Anterior cingulate cortex (tissue), 58 donors: ENCODE data around the gene ANKHD1.
"Not testable (repeated sequence)": the region's sequence is repeated elsewhere in the genome, so short reads cannot be mapped to it uniquely, and the experiment has no call there.

Experiments used
- DNase-seq, 58 donors: peaks; one replicate each; lab custom pipeline; 2025; lab: John Stamatoyannopoulos, UW

Gene ANKHD1

DNA sequence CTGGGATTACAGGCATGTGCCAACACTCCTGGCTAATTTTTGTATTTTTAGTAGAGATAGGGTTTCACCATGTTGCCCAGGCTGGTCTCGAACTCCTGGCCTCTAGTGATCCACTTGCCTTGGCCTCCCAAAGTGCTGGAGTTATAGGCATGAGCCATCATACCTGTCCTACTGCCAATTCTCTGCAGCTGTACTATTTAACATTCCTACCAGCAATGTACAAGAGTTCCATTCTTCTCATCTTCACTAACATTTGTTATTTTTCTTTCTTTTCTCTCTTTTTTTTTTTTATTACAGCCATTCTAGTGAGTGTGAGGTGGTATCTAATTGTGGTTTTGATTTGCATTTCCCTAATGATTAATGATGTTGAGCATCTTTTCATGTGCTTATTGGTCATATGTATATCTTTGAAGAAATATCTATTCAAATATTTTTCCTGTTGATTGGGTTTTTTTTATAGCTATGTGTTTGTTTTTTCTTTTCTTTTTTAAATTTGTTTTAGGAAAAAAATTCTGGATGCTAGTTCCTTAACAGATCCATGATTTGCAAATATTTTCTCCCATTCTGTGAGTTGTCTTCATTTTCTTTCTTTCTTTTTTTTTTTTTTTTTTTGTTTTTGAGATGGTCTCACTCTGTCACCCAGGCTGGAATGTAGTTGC, 17.4 kb downstream of the ANKHD1 start:
- DNase-seq, result no peak

DNA sequence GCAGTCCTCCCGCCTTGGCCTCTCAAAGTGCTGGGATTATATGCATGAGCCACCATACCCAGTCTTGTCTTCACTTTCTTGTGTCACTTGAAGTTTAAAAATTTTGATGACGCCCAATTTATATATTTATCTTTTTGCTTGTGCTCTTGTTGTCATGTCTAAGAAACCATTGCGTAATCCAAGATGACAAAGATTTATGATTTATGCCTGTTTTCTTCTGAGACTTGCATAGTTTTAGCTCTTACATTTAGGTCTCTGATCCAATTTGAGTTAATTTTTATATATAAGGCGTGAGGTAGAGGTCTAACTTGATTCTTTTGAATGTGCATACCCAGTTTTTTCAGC, 18.6 kb downstream of the ANKHD1 start:
- DNase-seq, result no peak

DNA sequence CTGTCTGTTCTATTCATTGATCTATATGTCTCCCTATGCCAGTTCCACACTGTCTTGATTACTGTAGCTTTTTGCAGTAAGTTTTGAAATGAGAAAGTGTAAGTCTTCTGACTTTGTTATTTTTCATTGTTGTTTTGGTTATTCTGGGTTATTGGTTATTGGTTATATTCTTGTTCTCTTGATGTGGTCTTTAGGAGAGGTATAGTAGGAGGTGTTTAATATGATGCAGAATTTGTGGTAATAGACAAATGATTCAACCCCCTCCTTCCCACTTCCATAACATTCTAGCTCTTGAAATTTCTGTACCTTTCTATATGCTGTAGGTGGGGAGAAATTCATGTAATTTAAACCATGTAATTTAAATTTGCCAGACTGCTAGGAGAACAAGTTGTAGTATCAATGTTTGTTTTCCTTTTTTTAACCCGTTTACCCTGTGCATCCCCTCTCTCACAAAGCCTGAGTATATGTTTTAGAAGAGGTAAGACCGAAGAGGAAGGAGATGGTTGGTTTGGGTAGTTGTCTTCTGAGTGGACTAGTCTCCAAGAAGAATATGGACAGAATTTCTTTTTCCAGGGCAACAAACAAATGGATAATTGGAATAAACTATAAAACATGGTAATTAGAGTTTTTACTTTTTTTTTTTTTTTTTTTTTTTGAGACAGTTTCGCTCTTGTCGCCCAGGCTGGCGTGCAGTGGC, 19.2 kb downstream of the ANKHD1 start:
- no peak for DNase-seq

DNA sequence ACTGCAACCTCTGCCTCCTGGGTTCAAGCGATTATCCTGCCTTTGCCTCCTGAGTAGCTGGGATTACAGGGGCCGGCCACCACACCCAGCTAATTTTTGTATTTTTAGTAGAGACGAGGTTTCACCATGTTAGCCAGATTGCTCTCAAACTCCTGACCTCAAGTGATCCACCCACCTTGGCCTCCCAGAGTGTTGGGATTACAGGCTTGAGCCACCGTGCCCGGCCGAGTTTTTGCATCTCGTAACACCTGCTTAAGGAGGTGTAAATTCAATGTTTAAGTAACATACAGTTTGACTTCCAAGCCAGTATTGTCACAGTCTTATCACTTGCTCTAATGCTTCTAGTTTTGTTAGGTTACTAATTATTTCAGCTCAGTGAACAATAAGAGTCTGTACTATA, 19.7 kb downstream of the ANKHD1 start:
- not testable (repeated sequence) for DNase-seq

DNA sequence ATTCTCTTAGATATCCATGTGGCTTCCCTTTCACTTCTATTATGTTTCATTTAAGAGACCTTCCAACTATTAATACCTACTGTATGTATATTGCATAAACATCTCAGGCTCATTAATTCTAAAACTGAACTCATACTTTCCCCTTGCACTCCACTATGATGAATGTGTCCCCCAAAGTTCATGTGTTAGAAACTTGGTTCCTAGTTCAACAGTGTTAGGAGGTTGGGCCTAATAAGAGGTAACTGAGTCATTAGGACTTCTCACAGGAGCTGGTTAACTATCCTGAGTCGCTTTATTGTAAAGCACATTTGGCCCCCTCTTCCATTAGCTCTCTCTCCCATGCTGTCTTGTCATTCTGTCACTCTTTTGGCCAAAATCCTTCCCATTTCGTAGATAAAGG, 22.0 kb downstream of the ANKHD1 start:
- no peak for DNase-seq

DNA sequence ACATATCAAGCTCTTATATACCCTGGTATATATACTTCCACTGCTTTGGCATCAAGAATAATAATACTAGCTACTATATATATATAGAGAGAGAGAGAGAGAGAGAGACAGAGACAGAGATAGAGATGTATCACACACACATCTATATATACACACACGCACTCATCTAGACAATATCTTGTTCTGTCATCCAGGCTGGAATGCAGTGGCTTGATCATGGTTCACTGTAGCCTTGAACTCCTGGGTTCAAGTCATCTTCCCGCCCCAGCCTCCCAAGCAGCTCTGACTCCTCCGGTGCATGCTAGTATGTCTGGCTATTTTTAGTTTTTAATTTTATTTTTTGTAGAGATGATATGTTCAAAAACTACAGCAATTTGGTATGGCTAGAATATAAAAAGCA, 22.5 kb downstream of the ANKHD1 start:
- DNase-seq, result no peak

DNA sequence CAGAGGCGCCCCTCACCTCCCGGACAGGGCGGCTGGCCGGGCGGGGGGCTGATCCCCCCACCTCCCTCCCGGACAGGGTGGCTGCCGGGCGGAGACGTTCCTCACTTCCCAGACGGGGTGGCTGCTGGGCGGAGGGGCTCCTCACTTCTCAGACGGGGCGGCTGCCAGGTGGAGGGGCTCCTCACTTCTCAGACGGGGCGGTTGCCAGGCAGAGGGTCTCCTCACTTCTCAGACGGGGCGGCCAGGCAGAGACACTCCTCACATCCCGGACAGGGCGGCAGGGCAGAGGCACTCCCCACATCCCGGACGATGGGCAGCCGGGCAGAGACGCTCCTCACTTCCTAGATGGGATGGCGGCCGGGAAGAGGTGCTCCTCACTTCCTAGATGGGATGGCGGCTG, 26.1 kb downstream of the ANKHD1 start:
- not testable (repeated sequence) for DNase-seq

DNA sequence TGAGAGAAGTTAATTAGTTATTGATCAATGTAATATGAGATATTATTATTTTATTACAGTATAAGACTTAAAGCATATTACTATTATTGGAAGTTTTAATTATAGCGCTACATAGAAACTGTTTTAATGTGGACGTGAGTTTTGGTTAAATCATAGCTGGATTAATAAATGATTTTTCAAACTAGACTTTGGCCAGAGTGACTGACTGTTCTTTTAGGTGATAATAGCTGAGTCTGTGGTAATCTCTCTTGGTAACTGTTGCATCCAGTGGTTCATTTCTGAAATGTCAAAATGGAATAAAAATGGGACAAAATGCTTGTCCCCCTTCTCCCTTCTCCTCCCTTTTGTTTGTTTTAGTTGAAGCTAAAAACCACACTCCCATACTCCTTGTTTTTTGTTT, 28.1 kb downstream of the ANKHD1 start:
- DNase-seq, result no peak

DNA sequence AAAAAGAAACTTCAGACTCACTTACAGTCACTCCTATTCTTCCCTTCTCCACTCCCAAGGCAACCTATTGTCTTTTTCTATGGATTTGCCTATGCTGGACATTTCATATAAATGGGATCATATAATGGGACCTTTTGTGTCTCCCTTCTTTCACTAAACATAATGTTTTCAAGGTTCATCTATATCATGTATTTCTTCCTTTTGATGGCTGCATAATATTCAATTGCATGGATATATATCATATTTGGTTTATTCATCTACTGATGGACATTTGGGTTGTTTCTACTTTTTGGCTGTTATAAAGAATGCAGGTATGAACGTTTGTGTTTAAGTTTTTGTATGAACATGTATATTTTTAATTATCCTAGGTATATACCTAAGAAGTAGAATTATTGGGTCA, 30.6 kb downstream of the ANKHD1 start:
- DNase-seq, result no peak

DNA sequence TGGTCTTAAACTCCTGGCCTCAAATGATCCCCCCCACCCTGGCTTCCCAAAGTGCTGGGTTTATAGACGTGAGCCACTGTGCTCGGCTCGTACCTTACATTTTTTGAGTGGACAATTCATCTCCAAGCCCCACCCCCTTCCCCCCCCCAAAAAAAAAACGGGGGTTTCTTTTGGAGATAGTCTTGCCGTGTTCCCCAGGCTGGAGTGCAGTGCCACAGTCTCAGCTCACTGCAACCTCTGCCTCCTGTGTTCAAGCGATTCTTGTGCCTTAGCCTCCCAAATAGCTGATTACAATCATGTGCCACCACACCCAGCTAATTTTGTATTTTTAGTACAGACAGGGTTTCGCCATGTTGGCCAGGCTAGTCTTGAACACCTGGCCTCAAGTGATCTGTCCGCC, 31.3 kb downstream of the ANKHD1 start:
- no peak for DNase-seq

DNA sequence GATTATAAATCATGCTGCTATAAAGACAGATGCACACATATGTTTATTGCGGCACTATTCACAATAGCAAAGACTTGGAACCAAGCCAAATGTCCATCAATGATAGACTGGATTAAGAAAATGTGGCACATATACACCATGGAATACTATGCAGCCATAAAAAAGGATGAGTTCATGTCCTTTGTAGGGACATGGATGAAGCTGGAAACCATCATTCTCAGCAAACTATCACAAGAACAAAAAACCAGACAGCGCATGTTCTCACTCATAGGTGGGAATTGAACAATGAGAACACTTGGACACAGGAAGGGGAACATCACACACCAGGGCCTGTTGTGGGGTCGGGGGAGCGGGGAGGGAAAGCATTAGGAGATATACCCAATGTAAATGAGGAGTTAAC, 55.7 kb downstream of the ANKHD1 start:
- DNase-seq, result not testable (repeated sequence)

DNA sequence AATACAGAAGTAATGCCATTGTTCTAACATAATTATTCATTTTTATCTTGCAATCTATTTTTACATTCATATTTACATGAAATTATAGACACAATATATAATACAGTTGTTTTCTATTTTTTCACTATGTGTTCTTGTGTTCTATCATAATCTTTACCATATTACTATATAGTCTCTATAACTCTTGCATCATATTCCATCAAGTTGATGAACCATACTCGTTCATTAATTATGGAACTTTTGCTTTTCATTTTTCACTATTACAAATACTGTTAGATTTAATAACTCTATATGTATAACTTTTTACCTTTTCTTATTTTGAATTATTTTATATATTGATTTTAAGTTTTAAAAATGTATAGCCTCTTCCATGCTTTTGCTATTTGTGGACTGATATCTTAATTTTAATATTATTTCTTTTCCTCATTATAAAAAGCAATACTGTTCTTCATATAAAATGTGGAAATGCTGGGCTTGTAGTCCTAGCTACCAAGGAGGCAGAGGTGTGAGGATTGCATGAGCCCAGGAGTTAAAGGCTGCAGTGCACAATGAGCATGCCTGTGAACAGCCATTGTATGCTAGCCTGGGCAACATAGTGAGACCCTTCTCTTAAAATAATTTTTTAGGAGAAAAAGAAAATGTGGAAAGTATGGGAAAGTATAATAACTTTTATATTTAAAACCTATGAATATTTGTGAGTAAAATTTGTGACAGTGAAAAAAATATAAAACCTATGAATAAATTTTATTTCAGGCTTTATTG, 65.5 kb downstream of the ANKHD1 start:
- no peak for DNase-seq

DNA sequence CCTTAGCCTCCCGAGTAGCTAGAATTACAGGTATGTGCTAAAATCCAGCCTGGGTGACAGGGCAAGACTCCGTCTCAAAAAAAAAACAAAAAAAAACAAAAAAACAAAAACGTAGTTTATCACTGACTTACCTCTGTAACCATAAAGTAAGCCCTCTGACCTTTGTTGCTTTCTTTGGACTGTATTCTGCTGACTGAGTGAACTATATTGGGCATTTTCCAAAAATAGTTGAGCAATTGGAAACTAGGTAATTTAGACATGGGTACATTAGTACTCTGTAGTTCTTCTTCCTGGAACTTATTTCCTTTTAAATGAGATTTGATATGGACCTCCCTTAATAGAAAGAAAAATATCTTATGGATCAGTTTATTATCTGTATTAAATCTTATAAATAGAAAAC, 66.6 kb downstream of the ANKHD1 start:
- no peak for DNase-seq

DNA sequence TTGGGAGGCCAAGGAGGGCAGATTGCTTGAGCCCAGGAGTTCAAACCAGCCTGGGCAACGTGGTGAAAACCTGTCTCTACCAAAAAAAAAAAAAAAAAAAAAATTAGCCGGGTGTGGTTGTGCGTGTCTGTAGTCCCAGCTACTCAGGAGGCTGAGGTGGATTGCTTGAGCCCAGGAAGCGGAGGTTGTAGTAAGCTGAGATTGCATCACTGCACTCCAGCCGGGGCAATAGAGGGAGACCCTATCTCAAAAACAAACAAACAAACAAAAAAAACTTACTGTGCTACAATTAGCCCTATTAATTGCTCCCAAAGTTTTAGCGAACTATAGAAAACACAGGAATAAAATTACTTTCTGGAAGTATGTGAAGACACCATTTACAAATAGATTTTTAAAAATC, 67.6 kb downstream of the ANKHD1 start:
- no peak for DNase-seq

DNA sequence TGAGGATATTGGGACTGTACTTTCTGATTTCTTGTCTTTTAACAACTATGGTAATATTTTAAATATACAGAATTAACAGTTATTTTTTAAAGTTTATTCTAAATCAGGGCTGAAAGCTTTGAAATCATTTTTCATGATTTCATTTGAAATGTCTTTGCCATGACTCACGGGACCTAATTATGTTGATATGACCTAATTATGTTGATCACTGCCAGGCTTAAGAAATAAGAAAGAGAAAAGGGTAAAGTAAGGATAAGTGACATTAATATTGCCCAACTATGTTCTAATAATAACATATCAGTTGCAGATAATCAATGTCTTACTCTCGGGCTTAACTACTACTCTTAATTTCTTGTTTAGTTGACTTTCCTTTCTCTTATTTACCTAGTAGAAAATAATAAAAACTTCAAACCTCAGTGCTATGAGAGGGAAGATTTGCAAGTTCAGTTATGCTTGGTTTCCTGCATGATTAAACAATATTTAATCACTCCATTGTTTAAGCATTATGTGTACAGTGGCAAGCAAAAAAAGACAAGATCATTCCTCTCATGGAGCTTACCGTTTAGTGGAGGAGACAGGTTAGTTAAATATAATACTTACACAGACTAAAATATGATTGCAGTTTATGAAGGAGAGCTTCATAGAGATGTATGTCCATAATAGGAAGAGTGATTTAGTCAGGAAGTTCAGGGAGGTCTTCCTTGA, 78.8 kb downstream of the ANKHD1 start:
- no peak for DNase-seq

DNA sequence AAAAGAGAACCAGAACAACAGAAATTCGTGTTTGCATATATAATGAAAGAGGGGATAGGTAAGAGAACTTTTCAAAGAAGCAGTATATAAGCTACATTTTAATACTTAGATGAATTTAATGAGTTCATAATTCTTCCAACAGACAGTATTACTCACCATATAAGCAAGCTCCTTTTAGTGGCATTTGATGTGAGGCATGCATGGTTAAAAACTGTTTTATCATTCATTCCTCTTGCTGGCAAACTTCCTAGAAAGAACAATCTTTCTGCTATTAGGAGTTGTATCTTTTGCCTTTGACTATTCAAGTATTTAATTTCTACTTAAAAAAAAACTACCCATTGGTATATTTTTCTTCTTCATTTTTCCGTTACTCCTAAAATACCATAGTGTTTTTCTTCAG, 80.1 kb downstream of the ANKHD1 start:
- no peak for DNase-seq

DNA sequence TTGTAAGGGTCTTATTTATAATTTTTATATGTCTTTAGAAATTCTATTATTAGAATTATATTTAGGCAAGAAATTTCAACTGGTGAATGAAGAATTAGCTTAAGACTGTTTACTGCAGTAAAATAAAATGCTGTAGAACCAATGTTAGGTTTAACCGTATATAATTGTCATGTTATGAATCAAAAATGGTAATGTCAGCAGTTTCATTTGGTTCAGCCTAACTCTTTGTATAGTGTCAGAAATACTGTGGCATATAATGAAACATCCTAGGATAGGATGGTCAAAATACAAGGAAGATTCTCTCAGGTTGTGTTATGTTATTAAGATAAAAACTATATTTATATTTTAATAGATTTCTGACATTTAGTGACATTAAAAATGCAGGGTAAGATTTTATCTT, 81.4 kb downstream of the ANKHD1 start:
- DNase-seq, result no peak

DNA sequence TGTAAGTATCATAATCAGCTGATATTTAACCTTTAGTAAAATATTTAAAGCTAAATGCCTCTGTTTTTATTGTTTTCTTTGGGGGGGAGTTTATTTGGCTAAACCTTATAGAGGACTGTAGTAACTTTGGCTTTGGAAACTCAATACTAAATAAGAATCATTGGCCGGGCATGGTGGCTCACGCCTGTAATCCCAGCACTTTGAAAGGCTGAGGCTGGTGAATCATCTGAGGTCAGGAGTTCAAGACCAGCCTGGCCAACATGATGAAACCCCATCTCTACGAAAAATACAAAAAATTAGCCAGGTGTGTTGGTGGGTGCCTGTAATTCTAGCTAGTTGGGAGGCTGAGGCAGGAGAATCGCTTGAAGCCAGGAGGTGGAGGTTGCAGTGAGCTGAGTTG, 86.5 kb downstream of the ANKHD1 start:
- DNase-seq, result not testable (repeated sequence)

DNA sequence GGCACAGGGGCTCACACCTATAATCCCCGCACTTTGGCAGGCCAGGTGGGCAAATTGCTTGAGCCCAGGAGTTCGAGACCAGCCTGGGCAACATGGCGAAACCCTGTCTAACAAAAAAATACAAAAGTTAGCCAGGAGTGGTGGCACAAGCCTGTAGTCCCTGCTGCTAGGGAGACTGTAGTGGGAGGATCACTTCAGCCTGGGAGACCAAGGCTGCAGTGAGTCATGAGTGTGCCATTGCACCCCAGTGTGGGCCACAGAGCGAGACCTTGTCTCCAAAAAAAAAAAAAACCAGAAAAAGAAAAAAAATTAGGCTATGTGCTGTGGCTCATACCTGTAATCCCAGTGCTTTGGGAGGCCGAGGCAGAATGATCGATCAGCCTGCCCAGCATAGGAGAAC, 87.3 kb downstream of the ANKHD1 start:
- DNase-seq, result no peak

DNA sequence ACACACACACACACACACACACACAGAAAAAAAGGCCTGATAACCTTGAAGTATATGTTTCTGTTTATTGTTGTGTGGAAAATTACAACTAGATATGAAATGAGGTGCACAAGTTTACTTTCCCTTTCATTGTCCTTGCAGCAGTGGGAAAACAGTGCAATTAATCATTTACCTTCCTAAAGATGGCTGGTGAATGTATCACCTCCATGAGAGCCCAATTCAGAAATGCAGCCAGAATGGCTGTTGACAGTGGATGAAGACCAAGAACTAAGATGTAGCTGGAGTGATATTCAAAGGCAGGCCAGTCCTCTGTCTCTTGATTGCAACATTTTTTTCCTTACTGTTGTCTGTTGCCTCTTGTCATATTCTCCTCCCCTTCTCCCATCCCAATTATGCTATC, 96.3 kb downstream of the ANKHD1 start:
- no peak for DNase-seq

DNA sequence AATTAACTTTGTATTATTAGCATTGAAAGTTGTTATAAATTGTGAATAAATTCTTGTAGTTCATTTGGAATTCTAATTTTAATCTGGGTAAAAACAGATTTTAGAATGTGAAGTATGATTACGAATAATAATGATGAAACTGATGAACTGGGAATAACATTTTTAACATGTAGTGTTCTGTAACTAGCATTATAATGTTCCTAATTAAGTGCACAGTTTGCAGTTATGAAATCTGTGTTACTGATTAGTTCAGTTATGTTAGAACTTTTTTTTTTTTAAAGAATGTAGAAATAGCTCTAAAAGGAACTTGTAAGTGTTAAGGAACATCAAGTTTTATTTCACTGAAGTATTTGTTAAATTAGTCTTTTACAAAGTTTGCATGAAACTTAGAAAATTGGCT, 97.0 kb downstream of the ANKHD1 start:
- DNase-seq, result no peak
